ENCODE measurements around the gene LRRC7.

GRCh38 chr1:69710484-69711189, 142.9 kb downstream of the LRRC7 start:
- TF ChIP-seq, protein P1, sequence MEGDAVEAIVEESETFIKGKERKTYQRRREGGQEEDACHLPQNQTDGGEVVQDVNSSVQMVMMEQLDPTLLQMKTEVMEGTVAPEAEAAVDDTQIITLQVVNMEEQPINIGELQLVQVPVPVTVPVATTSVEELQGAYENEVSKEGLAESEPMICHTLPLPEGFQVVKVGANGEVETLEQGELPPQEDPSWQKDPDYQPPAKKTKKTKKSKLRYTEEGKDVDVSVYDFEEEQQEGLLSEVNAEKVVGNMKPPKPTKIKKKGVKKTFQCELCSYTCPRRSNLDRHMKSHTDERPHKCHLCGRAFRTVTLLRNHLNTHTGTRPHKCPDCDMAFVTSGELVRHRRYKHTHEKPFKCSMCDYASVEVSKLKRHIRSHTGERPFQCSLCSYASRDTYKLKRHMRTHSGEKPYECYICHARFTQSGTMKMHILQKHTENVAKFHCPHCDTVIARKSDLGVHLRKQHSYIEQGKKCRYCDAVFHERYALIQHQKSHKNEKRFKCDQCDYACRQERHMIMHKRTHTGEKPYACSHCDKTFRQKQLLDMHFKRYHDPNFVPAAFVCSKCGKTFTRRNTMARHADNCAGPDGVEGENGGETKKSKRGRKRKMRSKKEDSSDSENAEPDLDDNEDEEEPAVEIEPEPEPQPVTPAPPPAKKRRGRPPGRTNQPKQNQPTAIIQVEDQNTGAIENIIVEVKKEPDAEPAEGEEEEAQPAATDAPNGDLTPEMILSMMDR (IDR thresholded peaks at IDR 0.05): no peak
- TF ChIP-seq POLR2AphosphoS5 (IDR thresholded peaks at IDR 0.05; ENCODE audit: low read depth, low read length): no peak

Measured in Panc1 (cell line).